ENCODE results near the gene SLC6A17. TPM values are rescaled to one million over a fixed set of nuclear protein-coding genes. Genes with fewer than 3 reads are reported as not detected.

SLC6A17 gene
- total RNA-seq, 1 donor from 2014 or later, result 46.1 TPM

DNA sequence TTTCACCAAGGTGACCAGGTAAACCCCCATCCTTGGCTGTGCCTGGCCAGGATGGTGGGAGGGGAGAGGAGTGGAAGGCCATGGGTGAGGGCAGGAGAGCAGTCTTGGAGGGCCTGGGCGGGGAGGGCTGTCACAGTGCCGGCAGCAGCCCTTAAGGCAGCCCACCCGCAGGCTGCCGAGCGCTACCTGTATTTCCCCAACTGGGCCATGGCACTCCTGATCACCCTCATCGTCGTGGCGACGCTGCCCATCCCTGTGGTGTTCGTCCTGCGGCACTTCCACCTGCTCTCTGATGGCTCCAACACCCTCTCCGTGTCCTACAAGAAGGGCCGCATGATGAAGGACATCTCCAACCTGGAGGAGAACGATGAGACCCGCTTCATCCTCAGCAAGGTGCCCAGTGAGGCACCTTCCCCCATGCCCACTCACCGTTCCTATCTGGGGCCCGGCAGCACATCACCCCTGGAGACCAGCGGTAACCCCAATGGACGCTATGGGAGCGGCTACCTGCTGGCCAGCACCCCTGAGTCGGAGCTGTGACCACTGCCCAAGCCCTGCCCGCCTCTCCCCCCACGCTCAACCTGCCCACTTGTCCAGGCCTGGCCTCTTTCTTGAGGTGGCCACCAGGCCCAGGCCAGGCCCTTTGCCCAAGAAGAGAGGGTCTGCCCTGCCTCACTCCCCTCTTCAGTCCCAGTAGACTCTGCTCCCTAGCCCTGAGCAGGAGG lies 47.8 kb downstream of the SLC6A17 start:
- peaks cover 18% of the 10 kb centered on the region for H3K27me3 Mint-ChIP-seq (ENCODE audit: unreplicated experiment)
- H3K36me3 Mint-ChIP-seq (ENCODE audit: low read depth, unreplicated experiment), result peaks cover 24% of the 10 kb centered on the region
- no peak for DNase-seq (ENCODE audit: low spot score)
- no peak overlapping the region for H3K27ac Mint-ChIP-seq (ENCODE audit: unreplicated experiment)
- peaks cover 6% of the 10 kb centered on the region for H3K4me1 Mint-ChIP-seq (ENCODE audit: unreplicated experiment)
- H3K4me3 Mint-ChIP-seq (ENCODE audit: unreplicated experiment), result no peak overlapping the region
- TF ChIP-seq, protein P1, sequence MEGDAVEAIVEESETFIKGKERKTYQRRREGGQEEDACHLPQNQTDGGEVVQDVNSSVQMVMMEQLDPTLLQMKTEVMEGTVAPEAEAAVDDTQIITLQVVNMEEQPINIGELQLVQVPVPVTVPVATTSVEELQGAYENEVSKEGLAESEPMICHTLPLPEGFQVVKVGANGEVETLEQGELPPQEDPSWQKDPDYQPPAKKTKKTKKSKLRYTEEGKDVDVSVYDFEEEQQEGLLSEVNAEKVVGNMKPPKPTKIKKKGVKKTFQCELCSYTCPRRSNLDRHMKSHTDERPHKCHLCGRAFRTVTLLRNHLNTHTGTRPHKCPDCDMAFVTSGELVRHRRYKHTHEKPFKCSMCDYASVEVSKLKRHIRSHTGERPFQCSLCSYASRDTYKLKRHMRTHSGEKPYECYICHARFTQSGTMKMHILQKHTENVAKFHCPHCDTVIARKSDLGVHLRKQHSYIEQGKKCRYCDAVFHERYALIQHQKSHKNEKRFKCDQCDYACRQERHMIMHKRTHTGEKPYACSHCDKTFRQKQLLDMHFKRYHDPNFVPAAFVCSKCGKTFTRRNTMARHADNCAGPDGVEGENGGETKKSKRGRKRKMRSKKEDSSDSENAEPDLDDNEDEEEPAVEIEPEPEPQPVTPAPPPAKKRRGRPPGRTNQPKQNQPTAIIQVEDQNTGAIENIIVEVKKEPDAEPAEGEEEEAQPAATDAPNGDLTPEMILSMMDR (IDR thresholded peaks at IDR 0.05; ENCODE audit: unreplicated experiment), result no peak
- H3K9me3 Mint-ChIP-seq (ENCODE audit: unreplicated experiment), result no peaks in the 10 kb centered on the region

DNA sequence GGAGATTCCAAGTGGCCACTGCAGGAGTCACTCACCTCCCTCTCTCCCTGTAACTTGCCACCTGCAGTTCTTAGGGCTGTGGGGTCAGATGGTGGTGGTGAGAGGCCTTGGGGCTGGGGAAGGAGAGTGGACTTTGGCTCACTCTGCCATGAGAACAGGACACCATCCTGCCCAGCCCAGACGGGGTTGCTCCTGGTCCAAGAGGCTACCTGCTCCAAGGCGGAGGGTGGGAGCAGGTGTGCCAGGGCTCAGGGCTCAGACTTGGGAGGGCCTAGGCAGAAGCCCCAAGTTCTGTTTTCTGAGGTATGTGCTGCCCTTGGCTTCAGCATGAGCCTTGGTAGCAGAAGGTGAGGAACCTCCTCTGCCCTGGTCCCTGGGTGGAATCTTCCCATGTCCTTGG lies 48.5 kb downstream of the SLC6A17 start:
- no peak for DNase-seq (ENCODE audit: low spot score)
- peaks cover 22% of the 10 kb centered on the region for H3K27me3 Mint-ChIP-seq (ENCODE audit: unreplicated experiment)
- H3K4me1 Mint-ChIP-seq (ENCODE audit: unreplicated experiment), result peaks cover 10% of the 10 kb centered on the region
- TF ChIP-seq, protein P1 (IDR thresholded peaks at IDR 0.05; ENCODE audit: unreplicated experiment), result no peak
- H3K4me3 Mint-ChIP-seq (ENCODE audit: unreplicated experiment), result no peak overlapping the region
- peaks cover 18% of the 10 kb centered on the region for H3K36me3 Mint-ChIP-seq (ENCODE audit: low read depth, unreplicated experiment)
- H3K27ac Mint-ChIP-seq (ENCODE audit: unreplicated experiment), result no peak overlapping the region
- no peaks in the 10 kb centered on the region for H3K9me3 Mint-ChIP-seq (ENCODE audit: unreplicated experiment)

DNA sequence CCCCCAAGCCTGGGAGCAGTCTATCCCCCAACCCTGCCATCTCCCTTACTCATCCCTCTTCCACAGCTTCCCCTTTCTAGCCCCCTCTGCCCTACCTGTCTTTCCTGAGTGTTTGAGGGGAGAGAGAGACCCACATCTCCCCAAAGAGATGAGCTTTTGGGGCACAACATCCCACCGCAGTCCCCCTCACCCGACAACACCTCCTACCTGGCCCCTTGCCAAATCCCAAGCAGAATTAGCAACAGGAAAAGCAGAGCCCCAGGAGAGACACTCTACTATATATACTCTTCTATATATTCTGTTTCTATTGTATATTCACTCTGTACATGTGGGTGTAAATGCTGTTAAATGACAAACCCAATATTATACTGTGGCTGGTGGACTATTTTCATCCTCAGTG lies 49.9 kb downstream of the SLC6A17 start:
- no peak for DNase-seq (ENCODE audit: low spot score)
- H3K9me3 Mint-ChIP-seq (ENCODE audit: unreplicated experiment), result no peaks in the 10 kb centered on the region
- H3K4me3 Mint-ChIP-seq (ENCODE audit: unreplicated experiment), result no peak overlapping the region
- TF ChIP-seq, protein P1 (IDR thresholded peaks at IDR 0.05; ENCODE audit: unreplicated experiment), result no peak
- peaks cover 17% of the 10 kb centered on the region for H3K4me1 Mint-ChIP-seq (ENCODE audit: unreplicated experiment)
- H3K27me3 Mint-ChIP-seq (ENCODE audit: unreplicated experiment), result peaks cover 25% of the 10 kb centered on the region
- H3K27ac Mint-ChIP-seq (ENCODE audit: unreplicated experiment), result no peak overlapping the region
- peaks cover 13% of the 10 kb centered on the region for H3K36me3 Mint-ChIP-seq (ENCODE audit: low read depth, unreplicated experiment)

DNA sequence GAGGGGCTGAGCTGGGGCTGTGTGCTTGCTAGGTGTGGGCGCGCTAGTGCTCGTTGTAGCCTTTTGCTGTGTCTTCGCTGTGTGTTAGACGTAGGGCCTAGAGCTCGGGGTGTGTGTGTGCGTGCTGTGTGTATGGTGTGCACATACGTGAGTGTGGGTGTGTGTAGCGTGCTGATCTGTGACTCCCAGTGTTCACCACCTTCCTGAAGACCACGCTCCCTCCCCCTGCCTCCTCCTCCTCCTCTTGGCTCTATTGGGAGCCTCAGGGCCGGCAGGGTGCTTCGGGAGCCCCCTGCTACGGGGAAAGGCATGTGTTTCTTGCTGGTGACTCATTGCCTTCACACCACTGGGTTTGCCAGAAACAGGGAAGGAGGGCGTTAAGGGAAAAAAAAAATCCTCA lies 50.4 kb downstream of the SLC6A17 start:
- Mint-ChIP-seq H3K4me1 (ENCODE audit: unreplicated experiment) (peaks cover 17% of the 10 kb centered on the region), H3K27ac (ENCODE audit: unreplicated experiment) (no peak overlapping the region), H3K4me3 (ENCODE audit: unreplicated experiment) (no peak overlapping the region), H3K9me3 (ENCODE audit: unreplicated experiment) (no peaks in the 10 kb centered on the region), H3K36me3 (ENCODE audit: low read depth, unreplicated experiment) (peaks cover 11% of the 10 kb centered on the region), H3K27me3 (ENCODE audit: unreplicated experiment) (peaks cover 23% of the 10 kb centered on the region)
- DNase-seq (ENCODE audit: low spot score), result no peak
- TF ChIP-seq, protein P1 (IDR thresholded peaks at IDR 0.05; ENCODE audit: unreplicated experiment), result no peak

DNA sequence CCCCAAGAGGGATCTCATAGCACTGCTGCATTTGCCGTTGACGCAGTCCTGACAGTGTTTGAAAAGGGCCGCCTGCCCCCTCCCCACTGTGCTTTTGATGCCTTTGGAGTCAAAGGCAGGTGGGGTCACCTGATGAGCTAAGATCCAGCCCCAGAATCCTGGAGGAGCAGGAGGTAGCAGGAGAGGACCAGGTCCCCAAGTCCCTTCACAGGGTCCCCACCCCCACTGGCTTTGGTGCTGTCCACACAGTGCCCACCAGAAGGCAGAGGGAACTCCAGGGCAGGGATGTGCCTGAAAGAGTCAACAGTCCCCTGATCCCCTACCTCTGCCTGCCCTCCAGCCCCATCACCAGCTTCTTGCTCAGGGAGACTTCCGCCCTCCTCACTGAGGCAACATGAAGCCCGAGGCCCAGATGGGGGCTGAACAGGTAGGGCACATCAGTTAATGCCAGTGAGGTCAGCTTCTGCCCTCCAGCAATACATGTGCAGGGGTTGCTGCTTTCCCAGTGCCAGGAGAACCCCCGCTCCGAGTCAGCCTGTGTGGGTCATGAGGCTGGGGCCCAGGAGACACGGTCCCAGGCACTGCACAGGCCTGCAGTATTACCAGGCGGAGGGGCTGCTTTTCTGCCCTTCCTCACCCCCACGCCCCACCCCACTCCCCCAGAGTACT lies 51.0 kb downstream of the SLC6A17 start:
- TF ChIP-seq, protein P1 (IDR thresholded peaks at IDR 0.05; ENCODE audit: unreplicated experiment), result no peak
- H3K4me3 Mint-ChIP-seq (ENCODE audit: unreplicated experiment), result no peak overlapping the region
- no peaks in the 10 kb centered on the region for H3K9me3 Mint-ChIP-seq (ENCODE audit: unreplicated experiment)
- H3K27me3 Mint-ChIP-seq (ENCODE audit: unreplicated experiment), result peaks cover 23% of the 10 kb centered on the region
- peaks cover 17% of the 10 kb centered on the region for H3K4me1 Mint-ChIP-seq (ENCODE audit: unreplicated experiment)
- H3K27ac Mint-ChIP-seq (ENCODE audit: unreplicated experiment), result no peak overlapping the region
- H3K36me3 Mint-ChIP-seq (ENCODE audit: low read depth, unreplicated experiment), result peaks cover 9% of the 10 kb centered on the region
- DNase-seq (ENCODE audit: low spot score), result no peak

Measured in endothelial cell (in vitro differentiated cells).